Erythroblast (primary cell): ENCODE data around the gene ZNF789.

Experiments
- GATA1 ChIP-seq: IDR thresholded peaks from 2 replicates; pipeline ENCODE4 v1.6.1; 2011; ENCODE audit warnings: low read depth, mild to moderate bottlenecking, control low read depth, low read length, moderate library complexity
- POLR2A ChIP-seq: IDR thresholded peaks from 2 replicates; pipeline ENCODE4 v1.6.1; 2011; ENCODE audit warnings: mild to moderate bottlenecking, low read length

GRCh38 chr7:99453105-99453504 lies 19.6 kb upstream of the ZNF789 start:
- TF ChIP-seq POLR2A (no peak), GATA1 (no peak)
